Transverse colon (tissue), 4 donors: Measurements from ENCODE around the gene NFKB1. TPM values are rescaled to one million over a fixed set of nuclear protein-coding genes. Genes with fewer than 3 reads are reported as not detected.

Source experiments
- DNase-seq: peaks from one replicate; pipeline ENCODE4 v3.0.0-alpha.2; 2019
- H3K27ac ChIP-seq, 4 donors: fragments of 200-600 bp; sonication (generic); 2 replicates each; pipeline ENCODE4 v1.5.1; 2016 to 2018; ENCODE audit warnings: inconsistent platforms in 4 of 4
- H3K27me3 ChIP-seq: fragments of 200-600 bp; sonication (generic); 2 replicates; pipeline ENCODE4 v1.5.1; 2017; ENCODE audit warnings: inconsistent platforms
- H3K36me3 ChIP-seq, 4 donors: fragments of 200-600 bp; sonication (generic); 2 replicates each; pipeline ENCODE4 v1.5.1; 2017 to 2019; ENCODE audit warnings: inconsistent platforms in 4 of 4
- H3K4me1 ChIP-seq, 4 donors: fragments of 200-600 bp; sonication (generic); 2 replicates each; pipeline ENCODE4 v1.5.1; 2017 to 2020; ENCODE audit warnings: inconsistent platforms in 4 of 4
- H3K4me3 ChIP-seq, 4 donors: fragments of 200-600 bp; sonication (generic); 1 replicate in 1 of 4; 2 replicates in 3 of 4; pipeline versions ENCODE4 v1.5.1 to v1.6.1; 2017 to 2019; ENCODE audit warnings: inconsistent platforms in 4 of 4
- H3K9me3 ChIP-seq, 2 donors: fragments of 200-600 bp; sonication (generic); 2 replicates each; pipeline ENCODE4 v1.5.1; 2017 to 2019; ENCODE audit warnings: inconsistent platforms in 2 of 2
- EP300 ChIP-seq: sonication (generic); formaldehyde crosslinking; IDR thresholded peaks from one replicate; pipeline ENCODE4 v1.6.1; 2017; ENCODE audit warnings: antibody characterized with exemption, low read depth
- POLR2A ChIP-seq: fragments of 450-650 bp; IDR thresholded peaks from one replicate; pipeline ENCODE4 v1.6.1; 2016; ENCODE audit warnings: antibody characterized with exemption, mild to moderate bottlenecking, moderate library complexity
- POLR2AphosphoS5 ChIP-seq, 3 donors: sonication (generic); formaldehyde crosslinking; IDR thresholded peaks; one replicate each; pipeline ENCODE4 v1.6.1; 2016; ENCODE audit warnings: antibody characterized with exemption in 3 of 3
- WGBS, 2 donors: methylation state at CpG; one replicate each; pipeline ENCODE4 v1.1.5; 2018; ENCODE audit warnings: low coverage in 1 of 2; 5-methylcytosine and 5-hydroxymethylcytosine counted together
- in situ Hi-C, 4 donors: fragments of 200-750 bp; cut with MboI; loops; one replicate each; pipeline versions ENCODE4 v1.15.0 to v1.15.1; 2017; ENCODE audit warnings: low sequenced_read_pairs in 3 of 4, low pct_ligation_motif_present in 1 of 4, low pct_unique_long_range_greater_than_20kb in 1 of 4
- intact Hi-C: fragments of 100-400 bp; cut with DNase I; formaldehyde crosslinking; loops from one replicate; pipeline ENCODE4 v1.15.1; 2023; ENCODE audit warnings: low total_unique reads
- total RNA-seq, 4 donors: library from RNA; depleted of rRNA; stranded (reverse); fragments of >200 nt; gene quantifications; one replicate each; pipeline ENCODE4 v1.1.0, GENCODE V29; 2016
- TF ChIP-seq, protein P1 (sequence below), 5 experiments: fragments of 200-600 bp in 3 of 5; fragments of 450-650 bp in 2 of 5; sonication (generic) in 3 of 5; IDR thresholded peaks; 1 replicate in 2 of 5; 2 replicates in 3 of 5; pipeline ENCODE4 v1.5.1; 2016 to 2017; ENCODE audit warnings: antibody characterized with exemption in 5 of 5, inconsistent platforms in 3 of 5, mild to moderate bottlenecking in 2 of 5, moderate library complexity in 1 of 5

Gene NFKB1
- total RNA-seq, 4 donors from 2014 or later: 20.9 to 35.8 (median 25.2) TPM

GRCh38 chr4:102554482-102554881 lies 53.3 kb downstream of the NFKB1 start:
- peak; percentile 14 for DNase-seq
- H3K4me1 ChIP-seq: peaks cover 0 to 16% (median 9%) of the 10 kb centered on the region in 4 donors
- 71 to 76% methylated on average over 4 to 5 of the region's 5 CpGs for WGBS, 2 donors
- H3K36me3 ChIP-seq: no peaks in the 10 kb centered on the region
- no peaks in the 10 kb centered on the region for H3K9me3 ChIP-seq
- no peaks in the 10 kb centered on the region for H3K27me3 ChIP-seq
- H3K4me3 ChIP-seq: no peak overlapping the region
- intact Hi-C loops: no loop called here
- H3K27ac ChIP-seq: peak overlapping the region in 2 of 4 donors; percentile 5 to 25
- TF ChIP-seq, protein P1, sequence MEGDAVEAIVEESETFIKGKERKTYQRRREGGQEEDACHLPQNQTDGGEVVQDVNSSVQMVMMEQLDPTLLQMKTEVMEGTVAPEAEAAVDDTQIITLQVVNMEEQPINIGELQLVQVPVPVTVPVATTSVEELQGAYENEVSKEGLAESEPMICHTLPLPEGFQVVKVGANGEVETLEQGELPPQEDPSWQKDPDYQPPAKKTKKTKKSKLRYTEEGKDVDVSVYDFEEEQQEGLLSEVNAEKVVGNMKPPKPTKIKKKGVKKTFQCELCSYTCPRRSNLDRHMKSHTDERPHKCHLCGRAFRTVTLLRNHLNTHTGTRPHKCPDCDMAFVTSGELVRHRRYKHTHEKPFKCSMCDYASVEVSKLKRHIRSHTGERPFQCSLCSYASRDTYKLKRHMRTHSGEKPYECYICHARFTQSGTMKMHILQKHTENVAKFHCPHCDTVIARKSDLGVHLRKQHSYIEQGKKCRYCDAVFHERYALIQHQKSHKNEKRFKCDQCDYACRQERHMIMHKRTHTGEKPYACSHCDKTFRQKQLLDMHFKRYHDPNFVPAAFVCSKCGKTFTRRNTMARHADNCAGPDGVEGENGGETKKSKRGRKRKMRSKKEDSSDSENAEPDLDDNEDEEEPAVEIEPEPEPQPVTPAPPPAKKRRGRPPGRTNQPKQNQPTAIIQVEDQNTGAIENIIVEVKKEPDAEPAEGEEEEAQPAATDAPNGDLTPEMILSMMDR (IDR thresholded peaks at IDR 0.05): no peak
- TF ChIP-seq POLR2A (no peak), EP300 (no peak), POLR2AphosphoS5 (IDR thresholded peaks at IDR 0.05) (no peak)
- in situ Hi-C loops: no loop called here

GRCh38 chr4:102554992-102555391 lies 53.8 kb downstream of the NFKB1 start:
- in situ Hi-C loops (no loop called here), intact Hi-C loops (no loop called here)
- Histone ChIP-seq H3K4me3 (no peak overlapping the region), H3K36me3 (no peaks in the 10 kb centered on the region), H3K27ac (no peak overlapping the region), H3K4me1 (peaks cover 0 to 18% (median 9%) of the 10 kb centered on the region in 4 donors), H3K27me3 (no peaks in the 10 kb centered on the region), H3K9me3 (no peaks in the 10 kb centered on the region)
- no peak for DNase-seq
- no peak for TF ChIP-seq POLR2A

- no peaks in the 10 kb centered on the region for H3K9me3 ChIP-seq
- TF ChIP-seq POLR2AphosphoS5 (IDR thresholded peaks at IDR 0.05) (no peak), EP300 (no peak), POLR2A (no peak)
- DNase-seq: no peak
- no peak overlapping the region for H3K4me3 ChIP-seq
- in situ Hi-C loops: no loop called here
- no peaks in the 10 kb centered on the region for H3K27me3 ChIP-seq
- H3K36me3 ChIP-seq: no peaks in the 10 kb centered on the region
- no peak overlapping the region for H3K27ac ChIP-seq
- peaks cover 0 to 19% (median 5%) of the 10 kb centered on the region in 4 donors for H3K4me1 ChIP-seq
- intact Hi-C loops: no loop called here
- 92 to 93% methylated on average over 2 of the region's 2 CpGs for WGBS, 2 donors
Measured at GRCh38 chr4:102557636-102558035, 56.5 kb downstream of the NFKB1 start.

DNA sequence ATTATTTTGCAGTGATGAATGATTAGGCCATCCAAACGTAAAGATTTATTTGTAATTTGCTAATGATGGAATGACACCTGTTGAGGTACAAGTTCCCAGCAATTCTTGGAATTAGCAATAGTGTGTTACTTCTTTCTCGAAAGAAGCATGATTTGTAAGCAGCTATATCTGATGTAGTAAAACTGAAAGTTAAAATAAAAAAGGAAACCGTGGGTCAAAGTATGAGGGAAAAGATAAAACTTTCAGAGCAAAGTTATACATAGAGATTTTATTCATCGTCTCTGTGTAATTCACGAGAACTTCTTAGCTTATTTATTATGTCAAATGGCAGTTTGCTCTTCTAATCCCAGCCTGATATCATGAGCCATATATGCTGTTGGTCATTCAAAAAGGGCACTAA lies 59.0 kb downstream of the NFKB1 start:
- no peak overlapping the region for H3K4me3 ChIP-seq
- DNase-seq: no peak
- H3K27me3 ChIP-seq: no peaks in the 10 kb centered on the region
- TF ChIP-seq EP300 (no peak), POLR2A (no peak), POLR2AphosphoS5 (IDR thresholded peaks at IDR 0.05) (no peak)
- TF ChIP-seq, protein P1 (IDR thresholded peaks at IDR 0.05): no peak
- intact Hi-C loops: no loop called here
- H3K36me3 ChIP-seq: no peaks in the 10 kb centered on the region
- 44 to 55% methylated on average over 5 of the region's 5 CpGs for WGBS, 2 donors
- peaks cover 0 to 11% (median 1%) of the 10 kb centered on the region in 4 donors for H3K4me1 ChIP-seq
- in situ Hi-C loops: no loop called here
- no peaks in the 10 kb centered on the region for H3K9me3 ChIP-seq
- H3K27ac ChIP-seq: peak overlapping the region in 2 of 4 donors; percentile 14 to 17

DNA sequence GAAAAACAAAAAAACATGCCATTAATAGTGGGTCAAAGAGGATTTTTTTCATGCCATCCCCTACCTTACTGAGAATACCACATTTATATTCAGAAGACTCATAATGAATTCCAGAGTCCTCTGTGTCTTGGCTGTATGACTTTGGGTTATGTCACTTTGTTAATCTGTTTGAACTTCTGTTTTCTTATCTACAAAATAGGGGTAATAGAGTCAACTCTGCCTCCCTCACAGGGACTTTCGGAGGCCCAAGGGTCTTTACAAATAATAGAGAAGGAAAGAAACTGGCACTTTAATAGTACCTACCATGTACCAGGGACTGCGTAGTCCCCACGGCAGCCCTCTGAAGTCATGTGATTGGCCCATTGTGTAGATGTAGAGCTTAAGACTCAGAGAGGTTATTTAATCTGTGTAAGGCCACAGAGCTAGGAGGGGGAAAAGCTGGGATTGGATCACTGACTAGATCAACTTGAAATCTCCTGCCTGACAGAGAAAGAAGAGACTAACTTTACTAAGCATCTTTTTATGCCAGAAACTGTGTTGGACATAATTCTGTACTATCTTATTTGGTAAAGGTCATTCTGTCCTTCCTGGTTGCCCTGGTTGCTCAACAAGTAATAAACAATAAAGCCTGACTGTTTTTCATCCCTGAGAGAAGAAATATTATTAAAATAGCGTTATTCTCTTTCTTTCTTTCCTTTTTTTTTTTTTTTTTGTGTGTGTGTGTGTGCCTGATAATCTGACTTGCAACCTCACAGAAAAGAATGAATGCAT lies 59.6 kb downstream of the NFKB1 start:
- intact Hi-C loops (no loop called here), in situ Hi-C loops (no loop called here)
- H3K36me3 ChIP-seq: no peaks in the 10 kb centered on the region
- H3K4me3 ChIP-seq: no peak overlapping the region
- DNase-seq: no peak
- peaks cover 0 to 11% (median 3%) of the 10 kb centered on the region in 4 donors for H3K4me1 ChIP-seq
- no peaks in the 10 kb centered on the region for H3K27me3 ChIP-seq
- WGBS, 2 donors: 72 to 86% methylated on average over 4 of the region's 4 CpGs
- TF ChIP-seq POLR2A: no peak
- no peak for TF ChIP-seq EP300
- no peak for TF ChIP-seq POLR2AphosphoS5 (IDR thresholded peaks at IDR 0.05)
- TF ChIP-seq, protein P1 (IDR thresholded peaks at IDR 0.05): no peak
- H3K27ac ChIP-seq: peak overlapping the region in 2 of 4 donors; percentile 14 to 17
- no peaks in the 10 kb centered on the region for H3K9me3 ChIP-seq
